HepG2 (cell line): ENCODE measurements around the gene CTDSP1. TPM values are rescaled to one million over a fixed set of nuclear protein-coding genes. Genes with fewer than 3 reads are reported as not detected.

Experiments used
- AGO2 ChIP-seq: fragments of 200-400 bp; formaldehyde crosslinking; optimal IDR thresholded peaks from 2 replicates; pipeline ENCODE3; 2017; ENCODE audit warnings: mild to moderate bottlenecking, low read depth, low read length, moderate library complexity
- ARID5B ChIP-seq: IDR thresholded peaks from 2 replicates; pipeline ENCODE4 v1.4.0; 2020; ENCODE audit warnings: mild to moderate bottlenecking, missing genetic modification reagents
- ATRX ChIP-seq: sonication (generic); formaldehyde crosslinking; IDR thresholded peaks from 2 replicates; pipeline ENCODE4 v1.4.0; 2020; ENCODE audit warnings: missing genetic modification reagents, borderline replicate concordance
- CREB3 ChIP-seq: sonication (generic); formaldehyde crosslinking; IDR thresholded peaks from 2 replicates; pipeline ENCODE4 v1.5.0; 2020; ENCODE audit warnings: missing genetic modification reagents
- FIP1L1 ChIP-seq: fragments of 200-400 bp; formaldehyde crosslinking; IDR thresholded peaks from 2 replicates; pipeline ENCODE4 v1.6.1; 2018; ENCODE audit warnings: low read depth, mild to moderate bottlenecking, low read length, moderate library complexity, borderline replicate concordance; ENCODE audit not compliant: insufficient read depth
- MTF1 ChIP-seq: sonication (generic); formaldehyde crosslinking; IDR thresholded peaks from 2 replicates; pipeline ENCODE4 v1.5.0; 2020; ENCODE audit warnings: missing genetic modification reagents
- SKI ChIP-seq: fragments of 450-650 bp; IDR thresholded peaks from one replicate; pipeline ENCODE4 v1.6.1; 2018; ENCODE audit warnings: mild to moderate bottlenecking; ENCODE audit not compliant: partially characterized antibody
- SPEN ChIP-seq: sonication (generic); formaldehyde crosslinking; IDR thresholded peaks from 2 replicates; pipeline ENCODE4 v1.5.1; 2020; ENCODE audit warnings: low read depth, mild to moderate bottlenecking, missing genetic modification reagents
- TFDP1 ChIP-seq: IDR thresholded peaks from 2 replicates; pipeline ENCODE4 v1.6.1; 2016; ENCODE audit warnings: missing compliant biosample characterization, missing genetic modification reagents, borderline replicate concordance
- XRCC5 ChIP-seq: fragments of 200-400 bp; formaldehyde crosslinking; optimal IDR thresholded peaks from 2 replicates; pipeline ENCODE3; 2017; ENCODE audit warnings: mild to moderate bottlenecking, low read length
- ZBTB39 ChIP-seq: sonication (generic); formaldehyde crosslinking; IDR thresholded peaks from 2 replicates; pipeline ENCODE4 v1.5.0; 2020; ENCODE audit warnings: missing genetic modification reagents
- ZBTB42 ChIP-seq: sonication (generic); formaldehyde crosslinking; IDR thresholded peaks from 2 replicates; pipeline ENCODE4 v1.5.0; 2020; ENCODE audit warnings: mild to moderate bottlenecking, missing genetic modification reagents
- ZFP41 ChIP-seq: sonication (generic); formaldehyde crosslinking; IDR thresholded peaks from 2 replicates; pipeline ENCODE4 v1.4.0; 2020; ENCODE audit warnings: mild to moderate bottlenecking, missing genetic modification reagents, borderline replicate concordance
- ZFP62 ChIP-seq: sonication (generic); formaldehyde crosslinking; IDR thresholded peaks from 2 replicates; pipeline ENCODE4 v1.4.0; 2020; ENCODE audit warnings: missing genetic modification reagents
- ZFP90 ChIP-seq: sonication (generic); formaldehyde crosslinking; IDR thresholded peaks from 2 replicates; pipeline ENCODE4 v1.8.0; 2022; ENCODE audit warnings: missing genetic modification reagents, mild to moderate bottlenecking, inconsistent platforms, borderline replicate concordance
- ZNF10 ChIP-seq: sonication (generic); formaldehyde crosslinking; IDR thresholded peaks from 2 replicates; pipeline ENCODE4 v1.4.0; 2020; ENCODE audit warnings: mild to moderate bottlenecking, low read depth, missing genetic modification reagents, borderline replicate concordance
- ZNF160 ChIP-seq: sonication (generic); formaldehyde crosslinking; IDR thresholded peaks from 2 replicates; pipeline ENCODE4 v1.8.0; 2022; ENCODE audit warnings: mild to moderate bottlenecking, inconsistent platforms, missing genetic modification reagents
- ZNF260 ChIP-seq: sonication (generic); formaldehyde crosslinking; IDR thresholded peaks from 2 replicates; pipeline ENCODE4 v1.4.0; 2020; ENCODE audit warnings: missing genetic modification reagents, low read depth, mild to moderate bottlenecking, borderline replicate concordance
- ZNF430 ChIP-seq: sonication (generic); formaldehyde crosslinking; IDR thresholded peaks from 2 replicates; pipeline ENCODE4 v1.9.0; 2021; ENCODE audit warnings: mild to moderate bottlenecking, missing genetic modification reagents
- ZNF468 ChIP-seq: sonication (generic); formaldehyde crosslinking; IDR thresholded peaks from 2 replicates; pipeline ENCODE4 v1.8.0; 2022; ENCODE audit warnings: mild to moderate bottlenecking, moderate library complexity, missing genetic modification reagents
- ZNF703 ChIP-seq: sonication (generic); formaldehyde crosslinking; IDR thresholded peaks from 2 replicates; pipeline ENCODE4 v1.5.1; 2020; ENCODE audit warnings: missing genetic modification reagents, mild to moderate bottlenecking, moderate library complexity, borderline replicate concordance
- ZNF740 ChIP-seq: sonication (generic); formaldehyde crosslinking; IDR thresholded peaks from 2 replicates; pipeline ENCODE4 v1.4.0; 2020; ENCODE audit warnings: missing genetic modification reagents
- ZSCAN20 ChIP-seq: sonication (generic); formaldehyde crosslinking; IDR thresholded peaks from 2 replicates; pipeline ENCODE4 v1.4.0; 2020; ENCODE audit warnings: missing genetic modification reagents, mild to moderate bottlenecking, borderline replicate concordance
- polyA plus RNA-seq, 8 experiments: library from polyadenylated mRNA; depleted of rRNA in 3 of 8; stranded (reverse) in 7 of 8; unstranded in 1 of 8; fragments of >200 nt; fragmentation: Illumina TruSeq in 4 of 8; extraction: Trizol in 4 of 8; gene quantifications; 2 replicates each; pipeline versions ENCODE4 v1.2.1 to v1.2.3, GENCODE V29; 2011 to 2016; ENCODE audit warnings: low read depth in 4 of 8, missing spikeins in 1 of 8, mixed read lengths in 1 of 8; ENCODE audit not compliant: insufficient read depth in 1 of 8
- total RNA-seq, 5 experiments: library from RNA; depleted of rRNA; stranded (reverse); fragments of >200 nt; fragmentation: Illumina TruSeq; extraction: Trizol; gene quantifications; 2 replicates each; pipeline ENCODE4 v1.2.3, GENCODE V29; 2016; ENCODE audit warnings: low read depth in 1 of 5

Gene CTDSP1
- total and polyA plus RNA-seq, 2 of the 13 experiments (the other 11 are each of a cell fraction or from before 2014, with no cell fraction given), result 91.0 to 268 TPM

- TF ChIP-seq ATRX, result no peak
- no peak for TF ChIP-seq SKI
- no peak for TF ChIP-seq ZNF260 (CRISPR knock-in tag)
- TF ChIP-seq XRCC5, result no peak
- no peak for TF ChIP-seq SPEN (CRISPR knock-in tag)
- no peak for TF ChIP-seq ZNF740 (CRISPR knock-in tag)
- TF ChIP-seq ZNF160 (CRISPR knock-in tag), result no peak
- TF ChIP-seq MTF1 (CRISPR knock-in tag), result no peak
- TF ChIP-seq ZBTB42 (CRISPR knock-in tag), result no peak
- TF ChIP-seq AGO2, result no peak
- TF ChIP-seq ARID5B (CRISPR knock-in tag), result peak; percentile 94
- no peak for TF ChIP-seq ZSCAN20 (CRISPR knock-in tag)
- TF ChIP-seq ZFP90 (CRISPR knock-in tag), result no peak
- TF ChIP-seq TFDP1 (CRISPR knock-in tag), result no peak
- no peak for TF ChIP-seq ZFP41 (CRISPR knock-in tag)
- no peak for TF ChIP-seq ZNF703
- no peak for TF ChIP-seq ZFP62 (CRISPR knock-in tag)
- no peak for TF ChIP-seq ZBTB39 (CRISPR knock-in tag)
- TF ChIP-seq CREB3 (CRISPR knock-in tag), result no peak
- no peak for TF ChIP-seq ZNF10
- no peak for TF ChIP-seq ZNF430 (CRISPR knock-in tag)
- no peak for TF ChIP-seq FIP1L1
- no peak for TF ChIP-seq ZNF468 (CRISPR knock-in tag)
These were observed 49.3 kb downstream of the CTDSP1 start (continued) for GRCh38 chr2:218448934-218449333.
